ENCODE results near the gene SCYGR5. TPM values are rescaled to one million over a fixed set of nuclear protein-coding genes. Genes with fewer than 3 reads are reported as not detected.

Gene SCYGR5
- total RNA-seq, 1 experiment from 2014 or later, result not detected

GRCh38 chr2:227701556-227701955, 35.0 kb downstream of the SCYGR5 start:
- no peak overlapping the region for H3K27ac Mint-ChIP-seq
- Histone ChIP-seq H3K23ac (ENCODE audit: insufficient read length, low read depth, low read length) (no peak overlapping the region), H3K27me3 (ENCODE audit: insufficient read depth, low read length) (no peaks in the 10 kb centered on the region), H2BK12ac (ENCODE audit: insufficient read length, low read depth, low read length) (no peak overlapping the region), H3K4me1 (ENCODE audit: insufficient read depth, low read length) (no peaks in the 10 kb centered on the region), H3K27ac (ENCODE audit: insufficient read length, low read depth, low read length) (no peak overlapping the region), H4K8ac (replicated peaks; ENCODE audit: insufficient read length, low read depth, low read length) (no peak overlapping the region), H3K14ac (ENCODE audit: insufficient read depth, low read length) (no peak overlapping the region), H3K9me3 (ENCODE audit: control insufficient read depth, low read depth, low read length) (no peaks in the 10 kb centered on the region), H3K79me1 (ENCODE audit: insufficient read depth, low read depth, low read length, poor library complexity, severe bottlenecking) (no peaks in the 10 kb centered on the region), H3K9ac (ENCODE audit: extremely low read depth, insufficient read length, low read length) (no peak overlapping the region), H2AFZ (ENCODE audit: low read length) (no peak overlapping the region), H4K20me1 (ENCODE audit: control insufficient read depth, insufficient read depth, insufficient read length) (no peaks in the 10 kb centered on the region), H4K5ac (ENCODE audit: insufficient read length, low read depth, low read length) (no peak overlapping the region), H3K23me2 (ENCODE audit: insufficient read length, low read depth, low read length, poor library complexity, severe bottlenecking) (no peaks in the 10 kb centered on the region), H3K18ac (ENCODE audit: insufficient read length, low read depth, low read length) (no peak overlapping the region), H3T11ph (ENCODE audit: low read length) (no peak overlapping the region), H2BK120ac (ENCODE audit: low read depth, low read length, poor library complexity, severe bottlenecking) (no peak overlapping the region), H2AK5ac (ENCODE audit: insufficient read length, low read length) (no peak overlapping the region), H3K79me2 (ENCODE audit: insufficient read depth, low read length) (no peaks in the 10 kb centered on the region), H3K4ac (ENCODE audit: low read depth, low read length) (no peak overlapping the region), H3K56ac (ENCODE audit: insufficient read length, low read depth, low read length) (no peak overlapping the region), H2BK15ac (ENCODE audit: low read depth, low read length) (no peak overlapping the region), H3K4me2 (ENCODE audit: insufficient read depth, insufficient read length, low read length) (no peak overlapping the region), H4K91ac (ENCODE audit: insufficient read length, low read depth, low read length) (no peak overlapping the region), H2BK20ac (ENCODE audit: low read depth, low read length, poor library complexity, severe bottlenecking) (no peak overlapping the region), H2BK5ac (ENCODE audit: insufficient read length, low read length) (no peak overlapping the region)
- no peaks in the 10 kb centered on the region for H3K27me3 Mint-ChIP-seq (ENCODE audit: low read depth)
- WGBS (ENCODE audit: extremely low coverage, insufficient read length, low lambda C conversion rate), result no CpG with 5 or more reads among the region's 3 CpGs
- H3K9me3 Mint-ChIP-seq, result no peaks in the 10 kb centered on the region; a peak in 1 of 5 replicates
- H3K4me3 Mint-ChIP-seq, result no peak overlapping the region
- H3K36me3 Mint-ChIP-seq (ENCODE audit: insufficient read depth in 1 of 3, low read depth in 3 of 3), result peaks cover 0 to 8% (median 5%) of the 10 kb centered on the region in 3 experiments; a peak in 5 of 7 replicates
- no peak for DNase-seq
- H3K4me1 Mint-ChIP-seq, result peaks cover 0 to 8% of the 10 kb centered on the region in 2 experiments; a peak in 2 of 4 replicates
- no peak for TF ChIP-seq CTCF (conservative IDR thresholded peaks at IDR 0.05)

Data from H9 (cell line).